Right ventricle myocardium inferior (tissue), 1 donor: ENCODE data around the gene OVOL2. TPM values are rescaled to one million over a fixed set of nuclear protein-coding genes. Genes with fewer than 3 reads are reported as not detected.

Source experiments
- ATAC-seq: fragments of 200-7000 bp; cut with Tn5 transposase; one replicate; pipeline ENCODE4 v1.9.1; 2020; ENCODE audit warnings: mild to moderate bottlenecking, moderate library complexity
- DNase-seq: peaks from one replicate; pipeline ENCODE4 v3.0.0; 2021; ENCODE audit errors: missing footprints
- intact Hi-C: fragments of 100-400 bp; cut with DNase I; formaldehyde crosslinking; loops from one replicate; pipeline ENCODE4 v1.11.0; 2022
- total RNA-seq: library from RNA; stranded (reverse); fragmentation: NEBNext Ultra II Directional; extraction: Animal tissue kit (Norgen Biotek cat#: 25700); gene quantifications from one replicate; pipeline ENCODE4 v1.2.1, GENCODE V29; 2021
- donor health status: DM: no; HTN: yes; CAD: no; lungs with severe emphysema.

The OVOL2 gene
- total RNA-seq, 1 donor from 2014 or later = not detected

DNA sequence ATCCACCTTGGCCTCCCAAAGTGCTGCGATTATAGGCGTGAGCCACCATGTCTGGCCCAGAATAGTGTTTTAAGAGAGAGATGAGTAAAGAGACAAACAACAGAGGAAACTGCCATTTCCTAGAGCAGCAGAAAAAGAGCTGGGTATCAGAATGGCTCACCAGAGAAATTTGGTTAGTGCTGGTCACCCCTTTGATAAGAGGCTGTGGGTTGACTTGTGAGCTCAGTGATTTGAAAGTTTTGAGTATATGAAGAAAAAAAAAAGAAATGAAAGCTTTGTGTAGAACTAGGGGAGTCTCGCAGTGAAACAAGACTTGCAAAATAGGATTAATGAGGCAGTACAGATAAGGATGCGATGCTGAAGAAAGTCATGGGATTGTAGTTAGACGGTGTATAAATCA lies 59.3 kb downstream of the OVOL2 start:
- no peak for DNase-seq
- no peak for ATAC-seq
- intact Hi-C loops = loop anchor here (10.0 kb wide), 2 partner anchors 314 to 464 kb away; partner anchors contain the start of genes BFSP1 and RRBP1

- intact Hi-C loops = loop anchor here (2.0 to 10.0 kb wide), 3 partner anchors 311 to 491 kb away; partner anchors contain the start of genes BFSP1 and RRBP1
- DNase-seq (no peak), ATAC-seq (peak; percentile 42)
Observed at GRCh38 chr20:17995967-17996819, 61.5 kb downstream of the OVOL2 start.

DNA sequence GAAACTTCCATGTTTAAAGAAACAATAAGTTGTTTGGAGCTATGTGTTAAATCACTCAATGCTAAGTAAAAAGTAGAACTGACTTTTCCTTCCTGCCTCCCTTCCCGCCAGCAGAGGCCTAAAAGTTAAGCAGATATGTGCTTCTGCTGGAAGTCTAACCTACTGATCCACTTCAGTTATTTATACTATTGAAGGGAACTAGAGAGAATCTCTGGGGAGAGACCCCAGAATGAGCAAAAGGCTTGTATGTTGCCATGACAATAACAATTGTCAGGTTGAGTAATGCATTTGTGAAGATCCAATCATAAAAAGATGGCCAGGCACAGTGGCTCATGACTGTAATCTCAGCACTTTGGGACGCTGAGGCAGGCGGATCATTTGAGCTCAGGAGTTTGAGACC lies 64.2 kb downstream of the OVOL2 start:
- ATAC-seq (no peak), DNase-seq (no peak)
- intact Hi-C loops = loop anchor here (10.0 kb wide), 2 partner anchors 309 to 459 kb away; partner anchors contain the start of genes BFSP1 and RRBP1

GRCh38 chr20:17992847-17993513 lies 64.7 kb downstream of the OVOL2 start:
- ATAC-seq (no peak), DNase-seq (no peak)
- intact Hi-C loops = loop anchor here (10.0 kb wide), 2 partner anchors 308 to 458 kb away; partner anchors contain the start of genes BFSP1 and RRBP1

GRCh38 chr20:17992224-17992637 lies 65.5 kb downstream of the OVOL2 start:
- DNase-seq (no peak), ATAC-seq (no peak)
- intact Hi-C loops = loop anchor here (10.0 kb wide), 2 partner anchors 307 to 457 kb away; partner anchors contain the start of genes BFSP1 and RRBP1

GRCh38 chr20:17990278-17990972 lies 67.3 kb downstream of the OVOL2 start:
- DNase-seq = no peak
- intact Hi-C loops = loop anchor here (10.0 kb wide), 2 partner anchors 306 to 456 kb away; partner anchors contain the start of genes BFSP1 and RRBP1
- no peak for ATAC-seq

GRCh38 chr20:17987988-17988387 lies 69.7 kb downstream of the OVOL2 start:
- intact Hi-C loops = no loop called here
- no peak for ATAC-seq

DNA sequence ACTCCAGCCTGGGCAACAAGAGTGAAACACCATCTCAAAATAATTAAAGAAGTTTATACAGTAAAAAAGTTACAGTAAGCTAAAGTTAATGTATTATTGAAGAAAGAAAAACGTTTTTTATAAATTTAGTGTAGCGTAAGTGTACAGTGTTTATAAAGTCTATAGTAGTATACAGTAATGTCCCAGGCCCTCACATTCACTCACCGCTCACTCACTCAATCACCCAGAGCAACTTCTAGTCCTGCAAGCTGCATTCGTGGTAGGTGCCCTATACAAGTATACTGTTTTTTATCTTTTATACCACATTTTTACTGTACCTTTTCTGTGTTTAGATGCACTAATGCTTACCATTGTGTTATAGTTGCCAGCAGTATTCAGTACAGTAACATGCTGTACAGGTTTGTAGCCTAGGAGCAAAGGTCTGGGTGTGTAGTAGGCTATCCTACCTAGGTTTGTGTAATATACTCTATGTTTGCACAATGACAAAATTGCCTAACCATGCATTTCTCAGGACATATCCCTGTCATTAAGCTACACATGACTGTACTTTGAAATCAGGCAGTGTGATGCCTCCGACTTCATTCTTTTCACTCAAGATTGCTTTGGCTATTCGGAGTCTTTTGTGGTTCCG lies 72.2 kb downstream of the OVOL2 start:
- intact Hi-C loops = no loop called here
- no peak for ATAC-seq

More at GRCh38 chr20:17987988-17988387, 69.7 kb downstream of the OVOL2 start:
- DNase-seq = no peak

GRCh38 chr20:17976305-17976704 lies 81.4 kb downstream of the OVOL2 start:
- intact Hi-C loops = no loop called here
- ATAC-seq (no peak), DNase-seq (no peak)

More for the DNA sequence above, 72.2 kb downstream of the OVOL2 start:
- no peak for DNase-seq

Other genes with a start within 250 kb of the OVOL2 start
- 45.0 TPM for gene SNX5, start 89.1 kb downstream of the OVOL2 start, total RNA-seq
- 13.0 TPM for gene MGME1, start 88.9 kb downstream of the OVOL2 start, total RNA-seq
- gene KAT14, start 79.9 kb upstream of the OVOL2 start, total RNA-seq = 10.7 TPM
- 13.3 TPM for gene PET117, start 79.9 kb upstream of the OVOL2 start, total RNA-seq
- gene ZNF133, start 230.6 kb upstream of the OVOL2 start, total RNA-seq = 7.6 TPM